Neural cell (in vitro differentiated cells): ENCODE results near the gene NME4.

Experiments used
- CTCF ChIP-seq: fragments of 450-650 bp; IDR thresholded peaks from 2 replicates; pipeline ENCODE4 v1.5.1; 2014; ENCODE audit warnings: antibody characterized with exemption, mild to moderate bottlenecking, moderate library complexity; ENCODE audit not compliant: poor library complexity, severe bottlenecking
- EP300 ChIP-seq: fragments of 450-650 bp; conservative IDR thresholded peaks from 2 replicates; pipeline ENCODE4 v1.6.1; 2014; ENCODE audit warnings: antibody characterized with exemption, mild to moderate bottlenecking, moderate library complexity; ENCODE audit not compliant: poor library complexity, severe bottlenecking
- EZH2 ChIP-seq: fragments of 200-600, 300-800 bp; shearing (Covaris generic), sonication (generic); IDR thresholded peaks from 2 replicates; pipeline ENCODE4 v1.6.1; 2014; ENCODE audit warnings: antibody characterized with exemption, low read length, borderline replicate concordance, mild to moderate bottlenecking; ENCODE audit not compliant: insufficient read depth, poor library complexity, severe bottlenecking
- POLR2AphosphoS5 ChIP-seq: IDR thresholded peaks from 2 replicates; pipeline ENCODE4 v1.6.1; 2012
- RAD21 ChIP-seq: fragments of 450-650 bp; conservative IDR thresholded peaks from 2 replicates; pipeline ENCODE4 v1.6.1; 2014; ENCODE audit warnings: antibody characterized with exemption, mild to moderate bottlenecking, moderate library complexity
- SMC3 ChIP-seq: fragments of 450-650 bp; conservative IDR thresholded peaks from 2 replicates; pipeline ENCODE4 v1.6.1; 2014; ENCODE audit warnings: antibody characterized with exemption, mild to moderate bottlenecking, moderate library complexity; ENCODE audit not compliant: poor library complexity
- TAF1 ChIP-seq: IDR thresholded peaks from 2 replicates; pipeline ENCODE4 v1.6.1; 2012; ENCODE audit warnings: low read depth

DNA sequence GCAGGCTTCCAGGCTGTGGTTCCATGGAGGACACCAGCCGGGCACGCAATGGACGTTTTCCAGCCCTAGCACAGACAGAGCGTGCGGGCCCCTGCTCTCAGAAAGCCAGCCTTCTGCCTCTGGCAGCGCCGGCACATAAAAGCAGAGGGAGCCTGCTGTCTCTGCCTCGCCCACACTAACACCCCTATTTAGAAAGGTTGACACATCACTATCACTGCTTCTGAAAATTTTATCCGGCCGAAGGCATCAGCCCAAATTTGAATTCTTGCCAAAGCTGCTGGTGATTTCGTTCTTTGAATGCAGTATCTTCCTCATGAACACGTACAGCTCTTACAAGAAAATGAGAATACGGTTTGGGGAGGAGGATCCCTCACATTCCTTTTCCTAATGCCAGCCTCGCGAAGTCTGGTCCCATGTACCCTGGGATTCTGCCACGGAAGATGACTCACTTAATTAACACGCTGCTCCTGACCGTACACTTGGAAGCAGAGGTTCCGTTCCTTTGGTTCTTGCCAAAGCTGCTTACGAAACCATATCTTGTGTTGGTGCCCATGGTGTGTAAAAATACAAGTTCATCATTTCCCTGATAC lies 27.1 kb downstream of the NME4 start:
- TF ChIP-seq CTCF (no peak), EP300 (no peak), POLR2AphosphoS5 (no peak), RAD21 (no peak), TAF1 (no peak), SMC3 (no peak), EZH2 (no peak)
